ENCODE data around the gene SCYGR4. TPM values are rescaled to one million over a fixed set of nuclear protein-coding genes. Genes with fewer than 3 reads are reported as not detected.

SCYGR4 gene
- polyA plus RNA-seq, 1 donor from 2014 or later, result not detected

GRCh38 chr2:227623226-227623625 lies 5.9 kb downstream of the SCYGR4 start:
- H3K79me2 ChIP-seq (replicated peaks; ENCODE audit: insufficient read depth, low read length), result no peaks in the 10 kb centered on the region

GRCh38 chr2:227625420-227625819 lies 8.1 kb downstream of the SCYGR4 start:
- Histone ChIP-seq H3K9me2 (ENCODE audit: insufficient read depth, low read length) (no peaks in the 10 kb centered on the region), H3K27me3 (ENCODE audit: insufficient read depth, low read depth, low read length) (no peaks in the 10 kb centered on the region), H3K4me2 (ENCODE audit: low read length) (peak overlapping the region; percentile 48), H3K4me3 (ENCODE audit: low read length) (peak overlapping the region; percentile 21), H3K9me3 (ENCODE audit: low read length) (no peaks in the 10 kb centered on the region), H3F3A (ENCODE audit: insufficient read depth, low read length, poor library complexity, severe bottlenecking) (peaks cover 7% of the 10 kb centered on the region), H3K9ac (ENCODE audit: low read length) (peak overlapping the region; percentile 61), H3K27ac (ENCODE audit: low read length) (peak overlapping the region; percentile 96), H3K36me3 (ENCODE audit: insufficient read depth, low read length) (no peaks in the 10 kb centered on the region), H3K79me2 (replicated peaks; ENCODE audit: insufficient read depth, low read length) (no peaks in the 10 kb centered on the region), H4K20me1 (ENCODE audit: insufficient read depth) (no peaks in the 10 kb centered on the region), H2AFZ (ENCODE audit: low read depth, low read length) (no peak overlapping the region)
- TF ChIP-seq REST (IDR thresholded peaks at IDR 0.05; ENCODE audit: borderline replicate concordance) (peak; percentile 77), SMC3 (conservative IDR thresholded peaks at IDR 0.05; ENCODE audit: poor library complexity) (no peak), POLR2AphosphoS5 (IDR thresholded peaks at IDR 0.05) (peak; percentile 26), CTCF (IDR thresholded peaks at IDR 0.05; ENCODE audit: poor library complexity, severe bottlenecking) (no peak), TAF1 (IDR thresholded peaks at IDR 0.05; ENCODE audit: low read depth) (no peak), EP300 (conservative IDR thresholded peaks at IDR 0.05; ENCODE audit: poor library complexity, severe bottlenecking) (peak; percentile 53)

More at GRCh38 chr2:227623226-227623625, 5.9 kb downstream of the SCYGR4 start:
- Histone ChIP-seq H3K4me2 (ENCODE audit: low read length) (no peak overlapping the region), H3F3A (ENCODE audit: insufficient read depth, low read length, poor library complexity, severe bottlenecking) (peaks cover 3% of the 10 kb centered on the region), H2AFZ (ENCODE audit: low read depth, low read length) (no peak overlapping the region), H3K27me3 (ENCODE audit: insufficient read depth, low read depth, low read length) (no peaks in the 10 kb centered on the region), H3K9me2 (ENCODE audit: insufficient read depth, low read length) (no peaks in the 10 kb centered on the region), H4K20me1 (ENCODE audit: insufficient read depth) (no peaks in the 10 kb centered on the region), H3K9me3 (ENCODE audit: low read length) (no peaks in the 10 kb centered on the region), H3K36me3 (ENCODE audit: insufficient read depth, low read length) (no peaks in the 10 kb centered on the region), H3K9ac (ENCODE audit: low read length) (no peak overlapping the region), H3K27ac (ENCODE audit: low read length) (peak overlapping the region; percentile 96), H3K4me3 (ENCODE audit: low read length) (no peak overlapping the region)
- TF ChIP-seq SMC3 (conservative IDR thresholded peaks at IDR 0.05; ENCODE audit: poor library complexity) (no peak), RAD21 (conservative IDR thresholded peaks at IDR 0.05) (no peak), TAF1 (IDR thresholded peaks at IDR 0.05; ENCODE audit: low read depth) (no peak), REST (IDR thresholded peaks at IDR 0.05; ENCODE audit: borderline replicate concordance) (no peak), MXI1 (conservative IDR thresholded peaks at IDR 0.05; ENCODE audit: poor library complexity, severe bottlenecking) (no peak), EZH2 (IDR thresholded peaks at IDR 0.05; ENCODE audit: borderline replicate concordance, insufficient read depth, low read length, poor library complexity, severe bottlenecking) (no peak), POLR2AphosphoS5 (IDR thresholded peaks at IDR 0.05) (no peak), EP300 (conservative IDR thresholded peaks at IDR 0.05; ENCODE audit: poor library complexity, severe bottlenecking) (no peak), CTCF (IDR thresholded peaks at IDR 0.05; ENCODE audit: poor library complexity, severe bottlenecking) (no peak)
